Liver (tissue), 9 donors: ENCODE data around the gene FRS3. TPM values are rescaled to one million over a fixed set of nuclear protein-coding genes. Genes with fewer than 3 reads are reported as not detected.
A peak's percentile ranks its signal among the peaks of the same experiment; 100 is the strongest.

Source experiments
- DNase-seq: peaks from one replicate; pipeline ENCODE4 v3.0.0-alpha.2; 2017; ENCODE audit warnings: low spot score
- H3K27ac ChIP-seq, 2 donors: one replicate each; pipeline ENCODE4 v1.7.0; 2013; ENCODE audit warnings: inconsistent platforms in 2 of 2, low read length in 2 of 2, control low read depth in 1 of 2, low read depth in 1 of 2, mild to moderate bottlenecking in 1 of 2
- H3K27me3 ChIP-seq, 4 donors: one replicate each; pipeline versions ENCODE4 v1.6.1 to v1.7.0; 2013; ENCODE audit warnings: low read length in 3 of 4, inconsistent platforms in 1 of 4, mild to moderate bottlenecking in 1 of 4, moderate library complexity in 1 of 4; ENCODE audit not compliant: control insufficient read depth in 4 of 4, insufficient read depth in 4 of 4
- H3K36me3 ChIP-seq, 4 donors: one replicate each; pipeline versions ENCODE4 v1.6.1 to v1.7.0; 2013; ENCODE audit warnings: low read length in 3 of 4, mild to moderate bottlenecking in 3 of 4, low read depth in 1 of 4, moderate library complexity in 1 of 4; ENCODE audit not compliant: control insufficient read depth in 4 of 4, insufficient read depth in 3 of 4
- H3K4me1 ChIP-seq, 4 donors: one replicate each; pipeline versions ENCODE4 v1.6.1 to v1.7.0; 2013; ENCODE audit warnings: low read length in 3 of 4, mild to moderate bottlenecking in 3 of 4, moderate library complexity in 1 of 4; ENCODE audit not compliant: control insufficient read depth in 4 of 4, insufficient read depth in 4 of 4
- H3K4me3 ChIP-seq, 3 donors: one replicate each; pipeline versions ENCODE4 v1.6.1 to v1.7.0; 2013; ENCODE audit warnings: low read length in 3 of 3, control low read depth in 1 of 3, low read depth in 1 of 3, mild to moderate bottlenecking in 1 of 3
- H3K9ac ChIP-seq, 2 donors: one replicate each; pipeline ENCODE4 v1.7.0; 2013; ENCODE audit warnings: low read length in 2 of 2, mild to moderate bottlenecking in 2 of 2, moderate library complexity in 2 of 2, control low read depth in 1 of 2, low read depth in 1 of 2
- H3K9me3 ChIP-seq, 4 donors: one replicate each; pipeline versions ENCODE4 v1.6.1 to v1.7.0; 2013; ENCODE audit warnings: low read length in 3 of 4; ENCODE audit not compliant: control insufficient read depth in 4 of 4
- ATF3 ChIP-seq: IDR thresholded peaks from 2 replicates; pipeline ENCODE4 v1.6.1; 2016; ENCODE audit warnings: antibody characterized with exemption
- CTCF ChIP-seq: fragments of 150-350 bp; IDR thresholded peaks from 2 replicates; pipeline ENCODE4 v1.5.1; 2017; ENCODE audit warnings: improper control_type of control experiment, low read depth, low read length; ENCODE audit not compliant: missing input control
- EGR1 ChIP-seq, 2 donors: IDR thresholded peaks; 2 replicates each; pipeline ENCODE4 v1.6.1; 2016 to 2018; ENCODE audit warnings: antibody characterized with exemption in 2 of 2, low read depth in 2 of 2
- FOXA1 ChIP-seq: IDR thresholded peaks from 2 replicates; pipeline ENCODE4 v1.6.1; 2016; ENCODE audit warnings: antibody characterized with exemption
- FOXA2 ChIP-seq: IDR thresholded peaks from 2 replicates; pipeline ENCODE4 v1.6.1; 2016; ENCODE audit warnings: antibody characterized with exemption
- GABPA ChIP-seq, 2 donors: IDR thresholded peaks in 1 of 2; conservative IDR thresholded peaks in 1 of 2; 2 replicates each; pipeline ENCODE4 v1.6.1; 2016; ENCODE audit warnings: antibody characterized with exemption in 2 of 2, mild to moderate bottlenecking in 1 of 2, moderate library complexity in 1 of 2
- HNF4A ChIP-seq, 2 donors: conservative IDR thresholded peaks; 2 replicates each; pipeline ENCODE4 v1.6.1; 2016; ENCODE audit warnings: antibody characterized with exemption in 2 of 2, mild to moderate bottlenecking in 2 of 2
- HNF4G ChIP-seq: IDR thresholded peaks from 2 replicates; pipeline ENCODE4 v1.6.1; 2016; ENCODE audit warnings: antibody characterized with exemption
- JUND ChIP-seq, 2 donors: IDR thresholded peaks; 2 replicates each; pipeline ENCODE4 v1.6.1; 2016; ENCODE audit warnings: antibody characterized with exemption in 2 of 2
- MAX ChIP-seq: IDR thresholded peaks from 2 replicates; pipeline ENCODE4 v1.6.1; 2016; ENCODE audit warnings: antibody characterized with exemption
- NR2F2 ChIP-seq: IDR thresholded peaks from 2 replicates; pipeline ENCODE4 v1.6.1; 2016; ENCODE audit warnings: antibody characterized with exemption
- RAD21 ChIP-seq, 2 donors: IDR thresholded peaks; 2 replicates each; pipeline ENCODE4 v1.6.1; 2016; ENCODE audit warnings: antibody characterized with exemption in 2 of 2, mild to moderate bottlenecking in 2 of 2
- RXRA ChIP-seq, 2 donors: IDR thresholded peaks; 2 replicates each; pipeline ENCODE4 v1.6.1; 2017 to 2018; ENCODE audit warnings: antibody characterized with exemption in 2 of 2, mild to moderate bottlenecking in 1 of 2
- SP1 ChIP-seq: IDR thresholded peaks from 2 replicates; pipeline ENCODE4 v1.6.1; 2018; ENCODE audit warnings: antibody characterized with exemption, mild to moderate bottlenecking
- TAF1 ChIP-seq: conservative IDR thresholded peaks from 2 replicates; pipeline ENCODE4 v1.6.1; 2016; ENCODE audit warnings: antibody characterized with exemption, mild to moderate bottlenecking
- YY1 ChIP-seq: IDR thresholded peaks from 2 replicates; pipeline ENCODE4 v1.6.1; 2016; ENCODE audit warnings: antibody characterized with exemption, mild to moderate bottlenecking
- WGBS: extraction: QIAGEN DNeasy Blood & Tissue Kit; methylation state at CpG from one replicate; pipeline ENCODE4 v1.1.7; 2013; 5-methylcytosine and 5-hydroxymethylcytosine counted together
- polyA plus RNA-seq, 2 donors: library from polyadenylated mRNA; stranded (reverse) in 1 of 2; unstranded in 1 of 2; fragments of 200-250 nt in 1 of 2; fragments of >200 nt in 1 of 2; fragmentation: Nextera tagmentation in 1 of 2; extraction: Ambion mirVana in 1 of 2; gene quantifications; one replicate each; pipeline versions ENCODE4 v1.2.1 to v1.2.3, GENCODE V29; 2013 to 2015
- total RNA-seq, 2 donors: library from RNA; depleted of rRNA; stranded (reverse); fragments of >200 nt; gene quantifications; one replicate each; pipeline ENCODE4 v1.2.3, GENCODE V29; 2014
- TF ChIP-seq, protein P1 (sequence below): IDR thresholded peaks from 2 replicates; pipeline ENCODE4 v1.6.1; 2016; ENCODE audit warnings: antibody characterized with exemption
- TF ChIP-seq, protein P2 (sequence below): IDR thresholded peaks from 2 replicates; pipeline ENCODE4 v1.6.1; 2016; ENCODE audit warnings: antibody characterized with exemption, mild to moderate bottlenecking
- donor health status: healthy.
- donor health status: healthy.
- donor health status: healthy.
- donor health status: healthy.
- donor health status: healthy.

Gene FRS3
- total and polyA plus RNA-seq, 4 donors, result 0.42 to 1.6 (median 1.3) TPM

DNA sequence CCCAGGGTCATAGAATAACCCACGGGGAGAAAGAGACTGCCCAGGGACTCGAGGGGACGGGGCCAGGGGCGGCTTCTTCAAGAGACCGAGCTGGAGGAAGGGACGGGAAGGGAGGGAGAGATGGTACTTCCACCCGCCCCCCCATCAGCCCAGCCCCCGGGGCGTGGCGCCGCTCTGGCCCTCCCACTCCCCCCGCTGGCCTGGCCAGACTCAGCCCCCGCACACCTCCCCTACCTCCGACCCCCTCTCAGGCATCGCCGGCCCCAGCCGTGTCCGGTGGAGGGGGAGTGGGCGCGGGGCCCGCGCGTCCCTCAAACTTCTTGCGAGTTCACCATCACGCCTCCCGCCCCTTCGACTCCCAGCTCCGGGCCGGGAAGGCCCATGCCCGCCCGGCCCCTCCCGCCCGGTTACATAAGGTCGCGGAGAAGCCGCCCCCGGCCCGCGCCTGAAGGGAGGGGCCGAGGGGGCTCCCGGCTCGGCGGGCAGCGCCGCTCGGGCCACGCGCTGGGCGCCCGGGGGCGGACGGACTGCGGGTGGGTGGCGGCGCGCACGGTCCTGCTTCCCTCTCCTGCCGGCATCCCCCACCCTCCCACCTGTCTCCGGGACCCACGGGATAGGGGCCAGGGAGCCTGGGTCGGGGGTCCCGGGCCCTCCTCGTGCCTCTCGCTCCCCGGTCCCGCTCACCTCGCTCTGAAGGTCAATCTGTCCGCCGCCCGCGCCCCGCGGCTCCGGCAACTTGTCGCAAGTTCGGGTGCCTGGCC is 44.9 kb downstream of the FRS3 start:
- Histone ChIP-seq H3K4me1 (peaks cover 0 to 13% (median 7%) of the 10 kb centered on the region in 4 donors), H3K27me3 (no peaks in the 10 kb centered on the region), H3K9ac (peak overlapping the region in 1 of 2 donors; percentile 47), H3K36me3 (no peaks in the 10 kb centered on the region), H3K4me3 (peak overlapping the region; percentile 62 to 84 (median 77)), H3K9me3 (no peaks in the 10 kb centered on the region), H3K27ac (peak overlapping the region; percentile 81 to 90)
- under 1% methylated on average over 76 of the region's 76 CpGs for WGBS
- TF ChIP-seq YY1 (no peak), HNF4G (no peak), RXRA (IDR thresholded peaks at IDR 0.05) (no peak), TAF1 (no peak), CTCF (no peak), EGR1 (IDR thresholded peaks at IDR 0.05; ENCODE audit: low read depth in 2 of 2) (no peak), HNF4A (conservative IDR thresholded peaks at IDR 0.05) (no peak), FOXA1 (no peak), SP1 (no peak), MAX (no peak), JUND (IDR thresholded peaks at IDR 0.05) (no peak), RAD21 (IDR thresholded peaks at IDR 0.05) (no peak), GABPA (IDR thresholded peaks at IDR 0.05 in 1 of 2, conservative IDR thresholded peaks at IDR 0.05 in 1 of 2) (no peak), NR2F2 (no peak), ATF3 (no peak), FOXA2 (no peak)
- TF ChIP-seq, protein P1, sequence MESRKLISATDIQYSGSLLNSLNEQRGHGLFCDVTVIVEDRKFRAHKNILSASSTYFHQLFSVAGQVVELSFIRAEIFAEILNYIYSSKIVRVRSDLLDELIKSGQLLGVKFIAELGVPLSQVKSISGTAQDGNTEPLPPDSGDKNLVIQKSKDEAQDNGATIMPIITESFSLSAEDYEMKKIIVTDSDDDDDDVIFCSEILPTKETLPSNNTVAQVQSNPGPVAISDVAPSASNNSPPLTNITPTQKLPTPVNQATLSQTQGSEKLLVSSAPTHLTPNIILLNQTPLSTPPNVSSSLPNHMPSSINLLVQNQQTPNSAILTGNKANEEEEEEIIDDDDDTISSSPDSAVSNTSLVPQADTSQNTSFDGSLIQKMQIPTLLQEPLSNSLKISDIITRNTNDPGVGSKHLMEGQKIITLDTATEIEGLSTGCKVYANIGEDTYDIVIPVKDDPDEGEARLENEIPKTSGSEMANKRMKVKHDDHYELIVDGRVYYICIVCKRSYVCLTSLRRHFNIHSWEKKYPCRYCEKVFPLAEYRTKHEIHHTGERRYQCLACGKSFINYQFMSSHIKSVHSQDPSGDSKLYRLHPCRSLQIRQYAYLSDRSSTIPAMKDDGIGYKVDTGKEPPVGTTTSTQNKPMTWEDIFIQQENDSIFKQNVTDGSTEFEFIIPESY, result no peak
- TF ChIP-seq, protein P2, sequence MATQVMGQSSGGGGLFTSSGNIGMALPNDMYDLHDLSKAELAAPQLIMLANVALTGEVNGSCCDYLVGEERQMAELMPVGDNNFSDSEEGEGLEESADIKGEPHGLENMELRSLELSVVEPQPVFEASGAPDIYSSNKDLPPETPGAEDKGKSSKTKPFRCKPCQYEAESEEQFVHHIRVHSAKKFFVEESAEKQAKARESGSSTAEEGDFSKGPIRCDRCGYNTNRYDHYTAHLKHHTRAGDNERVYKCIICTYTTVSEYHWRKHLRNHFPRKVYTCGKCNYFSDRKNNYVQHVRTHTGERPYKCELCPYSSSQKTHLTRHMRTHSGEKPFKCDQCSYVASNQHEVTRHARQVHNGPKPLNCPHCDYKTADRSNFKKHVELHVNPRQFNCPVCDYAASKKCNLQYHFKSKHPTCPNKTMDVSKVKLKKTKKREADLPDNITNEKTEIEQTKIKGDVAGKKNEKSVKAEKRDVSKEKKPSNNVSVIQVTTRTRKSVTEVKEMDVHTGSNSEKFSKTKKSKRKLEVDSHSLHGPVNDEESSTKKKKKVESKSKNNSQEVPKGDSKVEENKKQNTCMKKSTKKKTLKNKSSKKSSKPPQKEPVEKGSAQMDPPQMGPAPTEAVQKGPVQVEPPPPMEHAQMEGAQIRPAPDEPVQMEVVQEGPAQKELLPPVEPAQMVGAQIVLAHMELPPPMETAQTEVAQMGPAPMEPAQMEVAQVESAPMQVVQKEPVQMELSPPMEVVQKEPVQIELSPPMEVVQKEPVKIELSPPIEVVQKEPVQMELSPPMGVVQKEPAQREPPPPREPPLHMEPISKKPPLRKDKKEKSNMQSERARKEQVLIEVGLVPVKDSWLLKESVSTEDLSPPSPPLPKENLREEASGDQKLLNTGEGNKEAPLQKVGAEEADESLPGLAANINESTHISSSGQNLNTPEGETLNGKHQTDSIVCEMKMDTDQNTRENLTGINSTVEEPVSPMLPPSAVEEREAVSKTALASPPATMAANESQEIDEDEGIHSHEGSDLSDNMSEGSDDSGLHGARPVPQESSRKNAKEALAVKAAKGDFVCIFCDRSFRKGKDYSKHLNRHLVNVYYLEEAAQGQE, result no peak
- peak; percentile 52 for DNase-seq
